Activated CD4-positive, alpha-beta T cell treated with anti-CD3 and anti-CD28 coated beads for 4 hours (primary cell): ENCODE results near the gene WSB1.

Source experiments
- DNase-seq, 2 donors: peaks; one replicate each; pipeline ENCODE4 v3.0.0-alpha.2; 2020

Gene WSB1

DNA sequence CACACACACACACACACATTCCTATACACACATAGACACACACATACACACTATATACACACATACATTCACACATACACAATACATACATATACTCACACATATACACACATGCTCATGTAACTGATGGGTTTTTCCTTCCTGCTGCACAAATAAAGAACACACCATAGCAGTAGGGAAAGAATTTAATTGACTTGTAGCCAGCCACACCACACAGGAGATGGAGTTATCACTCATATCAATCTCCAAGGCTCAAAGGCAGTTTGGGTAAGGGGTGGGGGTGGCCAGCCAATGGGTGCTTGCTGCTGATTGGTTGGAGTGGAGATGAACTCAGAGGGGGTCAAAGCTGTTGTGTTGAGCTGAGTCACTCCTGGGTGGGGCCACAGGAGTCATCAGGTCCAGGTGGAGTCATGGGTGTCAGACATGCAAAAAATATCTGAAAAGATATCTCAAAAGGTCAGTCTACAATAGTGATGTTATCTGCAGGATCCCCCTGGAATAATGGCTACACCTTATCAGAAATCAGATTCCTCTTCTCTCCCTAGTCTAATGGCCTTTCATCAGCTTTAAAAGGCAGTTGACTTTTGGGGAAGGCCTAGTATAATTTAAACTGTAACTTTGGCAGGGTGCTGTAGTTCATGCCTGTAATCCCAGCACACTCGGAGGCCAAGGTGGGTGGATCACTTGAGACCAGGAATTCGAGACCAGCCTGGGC is 46.1 kb downstream of the WSB1 start:
- peak; percentile 24 to 33 for DNase-seq

DNA sequence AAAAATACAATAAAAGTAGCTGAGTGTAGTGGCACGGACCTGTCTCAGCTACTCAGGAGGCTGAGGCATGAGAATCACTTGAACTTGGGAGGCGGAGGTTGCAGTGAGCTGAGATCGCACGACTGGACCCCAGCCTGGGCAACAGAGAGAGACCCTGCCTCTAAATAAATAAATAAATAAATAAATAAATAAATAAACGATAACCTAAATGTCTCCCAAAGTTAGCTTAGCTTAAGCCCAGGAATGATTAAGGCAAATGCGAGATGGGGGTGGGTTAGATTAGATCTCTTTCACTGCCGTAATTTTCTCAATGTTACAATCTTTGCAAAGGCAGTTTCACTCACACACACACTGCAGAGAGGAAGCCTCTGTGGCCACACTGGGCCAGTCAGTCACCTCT is 46.7 kb downstream of the WSB1 start:
- DNase-seq, result no peak

DNA sequence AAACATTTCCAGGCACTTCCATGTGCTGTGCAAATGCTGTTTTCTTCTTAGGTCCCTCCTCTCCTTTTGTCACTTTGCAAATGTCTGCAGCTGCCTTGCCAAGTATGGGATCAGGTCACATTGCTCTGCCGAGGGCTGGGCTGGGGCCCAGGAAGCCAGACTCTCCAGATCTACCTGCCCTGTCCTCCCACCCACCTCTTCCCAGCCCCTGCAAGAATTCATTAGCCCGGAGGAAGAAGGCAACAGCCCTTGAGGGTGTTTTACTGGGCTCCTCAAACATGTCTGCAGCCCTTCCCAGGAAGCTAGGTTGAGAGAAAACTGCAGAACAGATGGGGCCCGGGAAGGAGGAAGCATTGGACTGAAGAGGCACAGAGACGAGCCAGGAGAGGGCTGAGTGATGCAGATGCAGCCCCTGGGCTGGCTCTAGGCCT is 47.1 kb downstream of the WSB1 start:
- no peak for DNase-seq

DNA sequence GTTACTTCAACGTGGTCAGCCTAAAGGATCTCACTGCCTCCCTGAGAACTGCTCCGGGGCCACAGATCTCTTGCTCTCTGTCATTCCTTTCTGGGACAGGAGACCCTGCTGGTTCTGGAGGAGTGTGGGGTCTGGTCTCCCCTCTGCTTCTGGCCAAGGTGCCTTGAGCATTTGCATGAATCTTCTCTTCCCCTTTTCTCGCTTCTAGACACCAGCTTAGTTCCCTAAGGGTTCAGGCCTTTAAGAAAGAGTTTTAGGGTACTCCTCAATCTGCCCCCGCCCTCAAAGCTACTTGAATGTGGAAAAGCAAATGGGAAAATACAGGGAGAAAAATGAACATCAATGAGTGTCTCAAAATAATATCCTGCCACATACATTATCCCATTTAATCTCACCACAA is 48.1 kb downstream of the WSB1 start:
- no peak for DNase-seq

DNA sequence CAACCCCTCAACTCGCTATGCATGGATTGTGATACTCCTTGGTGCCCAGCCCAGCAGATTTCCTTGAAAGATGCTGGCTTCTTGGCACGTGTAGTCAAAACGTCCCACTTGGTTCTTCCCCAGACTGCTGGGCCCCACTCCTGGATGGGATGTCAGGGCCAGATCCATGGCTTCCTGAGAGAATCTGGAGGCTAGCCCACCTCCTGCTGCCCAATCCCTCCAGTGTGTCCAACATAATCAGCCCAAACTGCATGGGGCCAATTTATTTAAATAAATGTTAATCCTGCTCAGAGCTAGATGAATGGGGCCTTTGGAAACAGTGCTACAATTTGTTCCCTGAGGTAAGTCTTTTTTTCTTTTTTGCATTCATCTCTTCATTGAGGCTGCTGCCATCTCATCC is 49.4 kb downstream of the WSB1 start:
- no peak for DNase-seq

DNA sequence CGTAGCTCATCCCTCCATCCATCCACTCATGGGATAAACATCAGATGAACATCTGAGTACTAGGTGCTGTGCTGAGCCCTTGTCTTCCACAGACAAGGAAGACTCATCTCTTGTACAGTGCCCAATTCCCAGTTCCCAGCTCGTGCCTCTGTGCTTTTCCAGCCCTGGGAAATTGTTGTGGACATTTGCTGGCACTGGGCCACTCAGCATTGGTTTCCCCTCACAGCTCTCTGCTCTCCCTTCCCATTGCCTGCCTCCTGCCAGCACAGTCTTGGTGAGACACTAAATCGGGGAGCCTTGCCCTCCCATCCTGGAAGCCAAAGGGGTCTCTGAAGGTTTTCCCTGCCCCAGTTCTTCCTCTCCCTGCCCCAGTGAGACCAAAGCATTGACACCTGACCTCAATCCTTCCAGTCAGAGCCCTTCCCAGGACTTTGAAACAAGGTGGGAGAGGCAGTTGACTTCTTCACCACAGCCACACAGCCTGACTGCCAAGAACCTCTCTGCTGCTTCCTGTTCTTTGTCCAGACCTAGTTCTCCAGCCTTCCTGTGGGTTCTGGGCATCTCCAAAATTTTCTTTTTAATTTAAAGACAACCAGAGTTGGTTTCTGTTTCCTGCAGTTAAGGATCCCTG is 50.2 kb downstream of the WSB1 start:
- DNase-seq, result no peak

DNA sequence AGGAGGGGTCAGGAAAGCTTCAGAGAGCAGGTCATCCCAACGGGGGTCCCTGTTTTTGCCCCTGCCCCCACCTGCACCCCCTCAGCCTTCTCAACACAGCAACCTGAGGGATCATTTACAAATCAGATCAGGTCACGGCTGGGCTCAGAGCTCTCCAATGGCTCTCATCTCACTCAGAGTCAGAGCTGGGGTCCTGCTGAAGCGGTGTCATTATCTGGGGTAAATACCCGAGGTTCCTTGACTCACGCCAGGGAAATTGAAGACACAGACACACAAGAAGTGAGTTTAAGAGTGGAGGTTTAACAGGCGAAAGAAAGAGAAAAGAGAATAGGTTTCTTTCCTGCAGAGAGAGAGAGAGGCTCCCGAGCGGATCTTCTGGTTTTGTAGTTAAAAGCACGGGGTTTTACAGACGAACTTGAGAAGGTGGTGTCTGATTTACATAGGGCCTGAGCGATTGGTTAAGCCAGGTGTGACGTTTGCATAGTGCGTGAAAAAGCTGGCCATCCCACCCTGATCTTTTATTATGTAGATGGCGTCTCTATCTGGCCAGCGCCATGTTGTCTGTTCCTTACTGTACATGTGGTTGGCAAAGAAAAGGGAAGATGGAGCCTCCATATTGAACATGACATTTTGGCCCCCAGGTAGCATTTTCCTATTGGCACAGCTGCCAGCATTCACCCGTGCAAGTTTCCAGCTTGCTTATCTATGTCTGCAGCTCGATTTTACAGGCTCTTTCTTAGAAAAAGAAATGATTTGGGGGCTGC is 51.4 kb downstream of the WSB1 start:
- no peak for DNase-seq

DNA sequence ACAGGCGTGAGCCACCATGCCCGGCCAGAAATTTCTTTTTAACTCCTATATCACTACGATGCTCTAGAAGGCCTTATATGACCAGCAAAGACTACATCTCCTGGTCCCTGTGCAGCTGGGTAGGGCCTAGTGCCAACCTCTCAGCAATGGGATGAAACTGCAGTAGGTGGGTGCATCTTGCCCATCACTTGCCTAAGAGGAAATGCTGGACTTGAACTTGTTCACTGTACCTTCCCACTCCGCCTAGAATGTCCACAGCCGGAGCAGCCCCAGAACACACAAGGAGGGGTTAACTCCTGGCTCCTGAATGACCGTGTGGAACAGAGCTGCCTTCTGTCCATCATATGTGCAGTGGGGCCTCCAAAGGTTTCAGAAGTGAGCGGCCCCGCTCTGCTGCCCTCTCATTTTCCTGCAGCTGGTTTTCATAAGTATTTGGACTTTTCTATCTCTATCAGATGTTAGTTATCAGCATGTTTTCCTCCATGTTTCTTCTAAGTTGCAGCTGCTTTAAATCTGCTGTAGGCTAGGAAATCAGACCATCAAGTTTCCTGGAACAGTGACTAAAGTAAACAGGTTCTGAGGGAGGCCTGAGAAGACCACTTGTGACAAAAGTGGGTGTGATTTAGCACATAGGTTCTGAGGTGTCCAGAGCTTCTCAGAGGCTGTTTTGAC is 52.5 kb downstream of the WSB1 start:
- DNase-seq, result no peak

DNA sequence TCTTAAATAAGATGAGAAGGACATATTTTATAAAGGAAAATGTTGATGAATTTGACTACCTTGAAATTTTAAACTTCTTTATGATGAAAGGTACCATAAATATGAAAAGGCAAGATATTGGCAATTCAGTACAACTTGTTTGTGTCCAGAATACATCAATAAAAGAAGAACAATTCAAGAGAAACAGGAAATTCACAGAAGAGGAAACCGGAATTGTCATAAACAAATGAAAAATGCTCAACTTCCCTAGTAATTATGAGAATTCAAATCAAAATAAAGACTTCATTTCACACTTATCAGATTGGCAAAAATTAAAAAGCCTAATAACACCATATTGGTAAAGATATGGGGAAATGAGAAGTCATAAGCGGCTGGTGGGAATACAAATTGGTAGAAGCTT is 54.3 kb downstream of the WSB1 start:
- DNase-seq, result no peak

DNA sequence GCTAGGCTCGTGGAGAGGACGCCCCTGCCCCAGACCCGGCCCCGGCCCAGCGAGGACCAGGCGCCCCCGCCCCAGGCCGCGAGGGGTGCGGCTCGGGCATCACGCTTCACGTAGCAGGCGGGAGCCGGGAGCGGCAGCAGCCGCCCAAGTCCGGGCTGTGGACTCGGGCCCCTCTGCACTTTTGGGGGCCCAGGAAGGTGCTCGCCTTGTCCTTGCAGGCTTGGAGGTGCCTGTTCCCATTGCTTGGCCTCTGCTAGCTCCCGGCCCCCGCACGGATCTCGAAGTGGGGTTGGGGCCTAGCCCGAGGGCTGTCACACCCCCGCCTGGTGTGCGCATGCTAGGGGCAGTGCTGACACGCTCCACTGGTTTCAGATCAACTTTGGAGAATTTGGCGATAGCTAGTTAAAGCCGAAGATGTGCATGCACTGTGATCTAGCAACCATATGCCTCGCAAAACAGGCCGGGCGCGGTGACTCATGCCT is 55.7 kb downstream of the WSB1 start:
- DNase-seq, result no peak

DNA sequence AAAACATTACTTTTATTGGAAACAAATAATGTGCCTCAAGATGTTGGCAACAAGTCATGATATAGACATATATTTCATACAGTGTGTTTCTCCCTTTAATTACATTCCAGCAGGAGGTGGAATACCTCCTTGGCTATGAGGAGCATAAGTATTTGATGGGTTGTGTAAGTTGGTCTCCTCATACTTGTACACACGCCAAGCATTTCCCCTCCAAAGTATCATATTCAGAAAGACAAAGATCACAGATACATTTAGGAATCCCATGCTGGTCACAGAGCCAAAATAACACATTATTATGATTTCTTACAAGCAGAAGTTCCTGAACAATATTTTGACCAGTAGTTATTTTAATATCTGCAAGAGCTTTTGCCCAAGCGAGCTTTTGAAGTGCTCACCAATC is 57.8 kb downstream of the WSB1 start:
- no peak for DNase-seq

DNA sequence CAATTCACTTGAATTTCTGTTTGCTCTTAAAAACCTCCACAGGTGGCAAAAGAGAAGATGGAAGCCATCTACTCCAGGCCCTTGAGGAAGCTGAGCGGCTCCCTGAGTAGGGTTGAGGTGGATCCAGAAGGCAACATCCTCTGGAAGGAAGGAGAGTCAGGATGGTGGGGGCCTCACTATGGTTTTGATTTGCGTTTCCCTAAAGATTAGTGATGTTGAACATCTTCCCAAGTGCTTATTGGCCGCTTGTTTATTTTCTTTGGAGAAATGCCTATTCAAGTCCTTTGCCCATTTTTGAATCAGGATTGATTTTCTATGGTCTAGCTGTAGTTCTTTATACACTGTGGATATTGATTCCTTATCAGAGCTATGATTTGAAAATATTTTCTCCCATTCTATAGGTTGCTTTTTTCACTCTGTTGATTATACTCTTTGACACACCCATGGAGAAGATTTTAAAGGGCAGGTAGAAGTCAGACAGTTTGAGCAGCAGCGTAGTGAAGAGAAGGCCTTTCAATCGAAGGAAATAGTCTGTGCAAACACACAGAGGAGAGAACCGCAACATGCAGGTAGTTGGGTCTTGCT is 58.6 kb downstream of the WSB1 start:
- no peak for DNase-seq

DNA sequence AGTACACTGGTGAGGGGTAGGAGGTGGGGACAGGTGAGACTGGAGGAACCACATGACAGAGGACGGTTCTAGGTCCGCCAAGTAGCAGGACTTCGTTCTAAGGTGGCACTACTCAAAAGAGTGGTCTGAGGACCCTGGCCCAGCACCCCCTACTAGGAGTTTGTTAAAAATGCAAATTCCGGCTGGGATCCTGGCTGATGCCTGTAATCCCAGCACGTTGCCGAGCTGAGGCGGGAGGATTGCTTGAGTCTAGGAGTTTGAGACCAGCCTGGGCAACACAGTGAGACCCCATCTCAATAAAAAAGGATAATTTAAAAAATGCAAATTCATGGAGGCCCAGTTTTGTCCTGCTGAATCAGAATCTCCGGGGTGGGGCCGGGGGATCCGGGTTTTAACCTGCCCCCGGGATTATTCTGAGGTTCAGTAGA is 59.1 kb downstream of the WSB1 start:
- DNase-seq, result no peak

DNA sequence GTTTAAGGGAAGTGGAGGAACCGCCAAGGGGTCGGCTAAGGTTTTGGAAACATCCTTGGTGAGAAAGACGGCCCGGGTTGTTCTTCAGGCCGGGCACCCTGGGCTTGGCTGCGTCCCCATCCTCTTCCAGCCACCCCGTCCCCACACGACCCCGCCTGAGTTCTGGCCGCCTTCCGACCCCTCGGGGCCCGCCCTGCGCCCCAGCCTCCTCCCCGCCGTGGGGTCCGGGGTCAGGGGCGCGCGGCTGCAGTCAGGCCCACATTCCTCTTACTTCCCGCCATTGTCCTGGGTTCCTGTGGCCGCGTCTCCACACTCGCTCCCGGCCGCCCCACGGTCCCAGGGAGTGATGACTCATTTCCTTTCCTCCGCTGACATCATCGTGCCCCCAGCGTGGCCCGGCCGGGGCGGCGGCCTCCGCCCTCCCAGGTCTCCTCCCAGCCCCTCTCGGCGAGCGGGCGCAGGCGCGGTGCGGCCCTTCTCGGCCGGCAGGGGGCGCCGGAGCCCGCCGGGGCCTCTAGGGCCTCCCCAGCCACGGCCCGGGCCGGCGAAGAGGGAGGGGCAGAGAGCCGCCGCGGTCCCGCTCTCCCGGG is 59.6 kb downstream of the WSB1 start:
- peak; percentile 84 to 87 for DNase-seq

DNA sequence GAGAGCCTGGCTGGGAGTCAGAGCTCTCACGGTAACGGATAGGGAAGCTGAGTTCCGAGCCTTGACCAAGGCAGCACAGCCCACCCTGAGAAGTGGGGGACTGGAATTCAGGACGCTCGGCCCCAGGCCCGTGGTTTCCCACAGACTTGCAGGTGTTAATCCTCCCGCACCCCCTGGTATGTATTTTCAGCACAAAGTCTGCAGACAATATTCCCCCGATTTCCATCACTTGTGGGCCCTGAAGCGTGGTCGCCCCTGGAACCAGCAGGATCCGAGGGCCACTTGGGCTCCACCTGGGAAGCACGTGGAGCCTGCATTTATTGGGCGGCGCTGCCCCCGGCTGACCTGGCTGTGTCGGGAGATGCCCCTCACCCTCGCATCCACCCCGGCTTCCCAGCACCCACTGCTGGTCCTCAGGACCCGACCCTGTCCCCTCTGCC is 60.2 kb downstream of the WSB1 start:
- peak in 1 of 2 donors; percentile 5 for DNase-seq

DNA sequence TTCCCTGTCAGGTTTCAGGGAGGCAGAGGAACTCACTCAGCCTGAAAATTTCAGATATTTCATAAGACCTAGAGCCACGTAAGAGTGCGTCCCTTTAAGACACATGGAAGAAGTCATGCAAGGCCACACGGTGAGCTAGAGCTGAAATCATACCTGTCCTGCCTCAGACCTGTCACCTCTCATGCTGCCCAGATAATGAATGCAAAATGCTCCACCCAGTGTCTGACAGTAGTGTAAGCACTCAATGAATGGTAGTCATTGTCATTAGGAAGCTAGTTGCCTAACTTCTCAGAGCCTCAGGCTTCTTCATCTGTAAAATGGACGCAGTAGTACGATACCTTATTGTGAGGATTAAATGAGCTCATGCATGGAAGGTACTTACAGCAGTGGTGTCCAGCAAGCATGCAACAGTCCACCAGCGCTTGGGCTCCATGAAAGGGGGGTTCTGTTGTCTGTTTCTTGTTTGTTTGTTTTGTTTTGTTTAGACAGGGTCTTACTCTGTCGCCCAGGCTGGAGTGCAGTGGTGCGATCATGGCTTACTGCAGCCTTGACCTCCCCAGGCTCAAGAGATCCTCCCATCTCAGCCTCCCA is 60.7 kb downstream of the WSB1 start:
- DNase-seq, result no peak

DNA sequence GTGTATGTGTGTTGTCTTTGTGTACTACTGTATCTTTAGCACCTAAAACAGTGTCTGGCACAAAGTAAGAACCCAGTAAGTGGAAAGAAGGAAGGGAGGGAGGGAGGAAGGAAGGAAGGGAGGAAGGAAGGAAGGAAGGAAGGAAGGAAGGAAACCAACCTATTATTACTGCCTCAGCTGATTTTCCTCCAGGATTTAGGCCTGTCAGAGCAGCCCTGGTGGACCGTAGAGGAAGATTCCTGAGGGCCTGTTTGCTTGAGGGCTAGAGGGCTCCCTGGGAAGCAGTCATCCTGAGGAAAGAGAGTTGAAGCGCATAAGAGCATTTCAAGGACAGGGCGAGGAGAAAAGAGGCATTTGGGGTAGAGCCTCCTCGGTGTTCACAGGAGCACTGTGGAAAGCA is 61.5 kb downstream of the WSB1 start:
- no peak for DNase-seq

DNA sequence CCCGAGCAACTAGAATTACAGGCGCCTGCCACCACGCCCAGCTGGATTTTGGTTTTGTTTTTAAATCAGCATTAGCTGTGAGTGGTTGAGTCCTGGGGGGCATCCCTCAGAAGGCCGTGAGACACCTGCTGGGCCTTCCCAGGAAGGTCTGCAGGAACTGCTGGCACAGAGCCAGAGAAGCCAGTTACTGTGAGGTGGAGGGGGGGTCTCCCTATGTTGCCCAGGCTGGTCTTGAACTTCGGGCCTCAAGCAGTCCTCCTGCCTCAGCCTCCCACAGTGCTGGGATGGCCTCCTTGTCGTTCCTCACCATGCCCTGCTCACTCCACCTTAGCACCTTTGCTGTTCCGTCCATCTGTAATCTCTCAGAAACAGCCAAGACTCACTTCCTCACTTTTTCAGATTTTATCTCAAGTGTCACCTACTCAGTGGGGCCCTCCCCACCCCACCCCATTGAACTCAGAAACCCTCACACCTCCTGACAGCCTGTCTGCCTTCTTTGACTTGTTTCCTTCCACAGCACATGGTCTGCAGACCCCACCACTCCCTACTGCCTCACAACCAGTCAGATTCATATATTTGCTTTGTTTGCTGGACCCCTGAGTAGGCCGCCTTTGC is 62.3 kb downstream of the WSB1 start:
- no peak for DNase-seq

DNA sequence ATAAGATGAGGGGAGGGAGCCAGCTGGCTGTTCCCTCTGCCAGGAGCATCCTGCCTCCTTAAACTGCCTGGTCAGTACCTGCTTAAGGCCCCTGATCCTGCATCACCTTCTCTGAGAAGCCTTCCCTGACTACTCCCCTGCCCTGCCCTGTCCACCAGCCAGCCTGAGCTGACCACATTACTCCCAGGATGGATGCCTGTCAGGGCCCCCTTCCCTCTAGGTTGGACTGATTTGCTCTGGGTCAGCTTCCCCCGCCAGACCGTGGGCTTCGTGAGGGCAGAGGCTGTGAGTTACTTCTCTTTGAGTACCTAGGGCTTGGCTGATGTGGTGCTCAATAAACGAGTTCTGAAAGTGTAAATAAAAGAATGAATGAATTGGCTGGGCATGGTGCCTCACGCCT is 63.3 kb downstream of the WSB1 start:
- no peak for DNase-seq

DNA sequence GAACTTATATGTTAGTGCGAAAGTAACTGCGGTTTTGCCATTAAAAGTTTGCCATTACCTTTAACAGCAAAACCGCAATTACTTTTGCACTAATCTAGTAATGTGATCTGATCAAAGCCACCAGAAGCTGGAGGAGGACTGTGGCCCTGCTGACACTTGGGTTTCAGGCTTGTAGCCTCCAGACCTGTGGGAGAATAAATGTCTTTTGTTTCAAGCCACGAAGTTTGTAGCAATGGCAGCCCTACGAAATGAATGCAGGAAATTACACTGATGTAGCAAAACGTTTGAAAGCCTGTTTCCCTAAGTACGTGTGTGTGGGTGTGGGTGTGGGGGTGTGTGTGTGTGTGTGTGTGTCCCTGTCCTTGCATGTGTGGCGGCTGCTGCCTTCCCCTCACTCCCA is 66.6 kb downstream of the WSB1 start:
- no peak for DNase-seq

DNA sequence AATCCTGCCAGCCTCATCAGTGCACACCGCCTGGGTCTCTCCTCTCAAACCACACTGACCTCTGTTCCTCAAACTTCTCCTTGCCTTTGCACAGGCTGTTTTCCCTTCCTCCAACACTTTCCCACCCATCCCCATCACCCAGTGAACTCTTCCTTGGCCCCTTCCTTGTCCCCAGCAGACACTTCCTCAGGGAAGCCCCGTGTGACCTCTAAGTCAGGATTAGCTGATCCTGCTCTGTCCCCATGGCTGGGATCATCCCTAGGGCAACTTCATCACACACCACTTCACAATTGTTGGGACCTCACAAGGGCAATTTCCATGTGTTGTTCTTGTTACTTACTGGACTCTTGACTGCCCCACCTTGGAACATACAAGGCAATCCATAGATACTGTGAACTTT is 67.8 kb downstream of the WSB1 start:
- DNase-seq, result no peak

DNA sequence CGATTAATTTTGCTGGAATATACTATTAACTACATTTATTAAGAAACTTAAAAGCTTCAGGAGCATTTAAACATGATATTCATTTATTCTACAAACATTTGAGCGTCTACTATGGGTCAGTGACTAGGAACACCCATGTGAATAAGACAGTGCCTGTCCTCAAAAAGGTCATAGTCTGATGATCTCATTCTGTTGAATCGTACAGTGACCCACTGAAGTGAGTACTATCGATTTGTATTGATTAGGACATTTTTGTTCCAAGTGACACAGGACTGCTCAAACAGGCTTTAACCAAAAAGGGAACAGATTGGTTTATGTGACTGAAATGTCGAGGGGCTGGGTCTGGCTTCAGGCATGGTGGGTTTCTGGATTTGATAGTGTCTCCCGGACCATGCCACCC is 68.6 kb downstream of the WSB1 start:
- no peak for DNase-seq
